ENCODE measurements around the gene B9D2.

- TF ChIP-seq, protein P1, sequence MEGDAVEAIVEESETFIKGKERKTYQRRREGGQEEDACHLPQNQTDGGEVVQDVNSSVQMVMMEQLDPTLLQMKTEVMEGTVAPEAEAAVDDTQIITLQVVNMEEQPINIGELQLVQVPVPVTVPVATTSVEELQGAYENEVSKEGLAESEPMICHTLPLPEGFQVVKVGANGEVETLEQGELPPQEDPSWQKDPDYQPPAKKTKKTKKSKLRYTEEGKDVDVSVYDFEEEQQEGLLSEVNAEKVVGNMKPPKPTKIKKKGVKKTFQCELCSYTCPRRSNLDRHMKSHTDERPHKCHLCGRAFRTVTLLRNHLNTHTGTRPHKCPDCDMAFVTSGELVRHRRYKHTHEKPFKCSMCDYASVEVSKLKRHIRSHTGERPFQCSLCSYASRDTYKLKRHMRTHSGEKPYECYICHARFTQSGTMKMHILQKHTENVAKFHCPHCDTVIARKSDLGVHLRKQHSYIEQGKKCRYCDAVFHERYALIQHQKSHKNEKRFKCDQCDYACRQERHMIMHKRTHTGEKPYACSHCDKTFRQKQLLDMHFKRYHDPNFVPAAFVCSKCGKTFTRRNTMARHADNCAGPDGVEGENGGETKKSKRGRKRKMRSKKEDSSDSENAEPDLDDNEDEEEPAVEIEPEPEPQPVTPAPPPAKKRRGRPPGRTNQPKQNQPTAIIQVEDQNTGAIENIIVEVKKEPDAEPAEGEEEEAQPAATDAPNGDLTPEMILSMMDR (IDR thresholded peaks at IDR 0.05; ENCODE audit: insufficient read depth, low read depth, low read length): no peak
- no peak for TF ChIP-seq EZH2 (IDR thresholded peaks at IDR 0.05; ENCODE audit: insufficient read depth, low read length)
Measured at GRCh38 chr19:41369769-41370168, 5.8 kb upstream of the B9D2 start.
